NCI-H2029 treated with DMSO at 0.1 percent for 48 hours (cell line): ENCODE data around the gene ZSWIM7.

Experiments
- DNase-seq: peaks from one replicate; lab custom pipeline; 2025; lab: John Stamatoyannopoulos, UW

ZSWIM7 gene

GRCh38 chr17:15999141-15999973 is at the start of gene ZSWIM7, which contains the start of gene TTC19:
Gene ZSWIM7, minus strand, starts transcription at chr17:15999704. Its CDS starts 110 bp downstream, at chr17:15999594.
Gene TTC19, plus strand, starts transcription at chr17:15999824. Its CDS starts 25 bp downstream, at chr17:15999849.
- DNase-seq, result peak; percentile 33

- no peak for DNase-seq
Observed at GRCh38 chr17:16048811-16049449, 49.4 kb upstream of the ZSWIM7 start.

GRCh38 chr17:16046966-16047365 is 47.5 kb upstream of the ZSWIM7 start:
- DNase-seq, result no peak

GRCh38 chr17:16044487-16044886 is 45.0 kb upstream of the ZSWIM7 start:
- no peak for DNase-seq

- no peak for DNase-seq
Observed at GRCh38 chr17:16040710-16041251, 41.3 kb upstream of the ZSWIM7 start.

- DNase-seq, result no peak
Observed at GRCh38 chr17:16037636-16038035, 38.1 kb upstream of the ZSWIM7 start.

GRCh38 chr17:16036261-16036660 is 36.8 kb upstream of the ZSWIM7 start:
- no peak for DNase-seq

GRCh38 chr17:16033729-16034349 is 34.3 kb upstream of the ZSWIM7 start:
- no peak for DNase-seq

- no peak for DNase-seq
Observed at GRCh38 chr17:16027708-16028584, 28.4 kb upstream of the ZSWIM7 start.

- DNase-seq, result no peak
Observed at GRCh38 chr17:16026895-16027294, 27.4 kb upstream of the ZSWIM7 start.

- no peak for DNase-seq
Observed at GRCh38 chr17:16025202-16025601, 25.7 kb upstream of the ZSWIM7 start.

- DNase-seq, result no peak
Observed at GRCh38 chr17:16023881-16024280, 24.4 kb upstream of the ZSWIM7 start.

GRCh38 chr17:16019347-16019746 is 19.8 kb upstream of the ZSWIM7 start:
- no peak for DNase-seq

GRCh38 chr17:16013943-16014407 is 14.5 kb upstream of the ZSWIM7 start:
- DNase-seq, result no peak

- no peak for DNase-seq
Observed at GRCh38 chr17:16007439-16007838, 7.9 kb upstream of the ZSWIM7 start.

GRCh38 chr17:16005636-16006035 is 6.1 kb upstream of the ZSWIM7 start:
- DNase-seq, result no peak

GRCh38 chr17:16003841-16004240 is 4.3 kb upstream of the ZSWIM7 start:
- DNase-seq, result no peak

GRCh38 chr17:16002708-16003260 is 3.3 kb upstream of the ZSWIM7 start:
- DNase-seq, result no peak

GRCh38 chr17:16001226-16001897 is 1.9 kb upstream of the ZSWIM7 start:
- DNase-seq, result no peak

- DNase-seq, result no peak
Observed at GRCh38 chr17:15999974-16000827, 697 bp upstream of the ZSWIM7 start.
